Stimulated activated naive CD4-positive, alpha-beta T cell treated with Interleukin-2 at 50 U/mL for 16 hours (primary cell): ENCODE measurements around the gene MEIOSIN.
"Not testable (repeated sequence)": the region's sequence is repeated elsewhere in the genome, so short reads cannot be mapped to it uniquely, and the experiment has no call there.

Experiments
- DNase-seq: peaks from one replicate; lab custom pipeline; 2025; lab: John Stamatoyannopoulos, UW

MEIOSIN gene

GRCh38 chr19:45717983-45718650, 15.1 kb upstream of the MEIOSIN start:
- DNase-seq: no peak

DNA sequence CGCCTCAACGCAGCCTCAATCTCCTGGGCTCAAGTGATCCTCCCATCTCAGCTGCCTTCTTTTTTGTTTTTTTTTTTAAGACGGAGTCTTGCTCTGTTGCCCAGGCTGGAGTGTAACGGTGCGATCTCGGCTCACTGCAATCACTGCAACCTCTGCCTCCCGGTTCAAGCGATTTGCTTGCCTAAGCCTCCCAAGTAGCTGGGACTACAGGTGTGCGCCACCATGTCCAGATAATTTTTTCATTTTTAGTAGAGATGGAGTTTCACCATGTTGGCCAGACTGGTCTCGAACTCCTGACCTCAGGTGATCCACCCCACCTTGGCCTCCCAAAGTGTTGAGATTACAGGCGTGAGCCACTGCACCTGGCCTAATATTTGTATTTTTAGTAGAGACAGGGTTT, 13.2 kb upstream of the MEIOSIN start:
- not testable (repeated sequence) for DNase-seq

GRCh38 chr19:45728683-45729082, 4.6 kb upstream of the MEIOSIN start:
- DNase-seq: not testable (repeated sequence)

GRCh38 chr19:45729800-45730290, 3.4 kb upstream of the MEIOSIN start:
- peak; percentile 11 for DNase-seq

DNA sequence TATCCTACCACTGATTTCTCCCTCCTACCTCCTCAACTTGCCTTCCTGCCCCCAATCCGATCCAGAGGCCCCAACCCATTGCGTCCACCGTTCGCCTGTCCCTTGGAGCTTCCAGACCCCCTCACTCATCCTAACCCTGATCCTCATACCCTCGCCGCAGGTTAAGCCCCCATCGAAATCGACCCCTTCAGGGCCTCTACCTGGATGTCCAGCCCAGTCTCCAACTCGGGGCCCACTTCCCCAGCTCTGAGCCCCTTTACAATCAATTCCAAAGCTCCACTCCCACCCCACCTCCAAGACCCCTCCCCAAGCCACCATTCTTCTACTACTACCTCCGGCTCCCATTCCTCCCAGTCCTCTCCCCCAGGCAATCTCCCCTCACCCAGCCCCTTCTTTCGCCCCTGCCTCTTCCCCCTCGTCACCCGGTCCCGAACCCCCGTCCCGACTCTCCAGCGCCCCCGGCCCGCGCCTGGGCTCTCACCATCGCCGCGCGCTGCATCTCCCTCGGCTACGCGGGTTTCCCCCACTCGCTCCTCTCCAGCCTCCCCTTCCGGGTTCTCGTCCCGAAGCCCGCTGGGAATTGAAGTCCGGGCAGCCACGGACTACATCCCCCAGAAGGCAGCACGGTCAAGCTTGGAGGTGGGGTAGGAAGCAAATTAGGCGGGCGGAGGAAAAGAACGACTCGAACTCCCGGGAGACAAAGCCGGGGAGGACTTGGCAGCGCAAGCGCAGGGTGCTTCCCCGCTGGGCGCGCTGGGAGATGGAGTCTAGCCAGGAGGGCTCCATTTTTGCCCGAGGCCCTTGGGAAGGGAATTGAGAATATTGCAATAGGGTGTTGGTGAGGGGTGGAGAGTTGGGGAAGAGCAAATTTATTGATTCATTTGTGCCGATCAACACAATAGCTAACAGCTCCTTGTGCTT, 2.6 kb upstream of the MEIOSIN start, which contains the start of gene FBXO46:
TSS of gene FBXO46 (minus strand) at position 529 of the 921 bp plus-strand sequence. CDS start 17,401 bp downstream, outside the sequence.
- DNase-seq: peak; percentile 95

DNA sequence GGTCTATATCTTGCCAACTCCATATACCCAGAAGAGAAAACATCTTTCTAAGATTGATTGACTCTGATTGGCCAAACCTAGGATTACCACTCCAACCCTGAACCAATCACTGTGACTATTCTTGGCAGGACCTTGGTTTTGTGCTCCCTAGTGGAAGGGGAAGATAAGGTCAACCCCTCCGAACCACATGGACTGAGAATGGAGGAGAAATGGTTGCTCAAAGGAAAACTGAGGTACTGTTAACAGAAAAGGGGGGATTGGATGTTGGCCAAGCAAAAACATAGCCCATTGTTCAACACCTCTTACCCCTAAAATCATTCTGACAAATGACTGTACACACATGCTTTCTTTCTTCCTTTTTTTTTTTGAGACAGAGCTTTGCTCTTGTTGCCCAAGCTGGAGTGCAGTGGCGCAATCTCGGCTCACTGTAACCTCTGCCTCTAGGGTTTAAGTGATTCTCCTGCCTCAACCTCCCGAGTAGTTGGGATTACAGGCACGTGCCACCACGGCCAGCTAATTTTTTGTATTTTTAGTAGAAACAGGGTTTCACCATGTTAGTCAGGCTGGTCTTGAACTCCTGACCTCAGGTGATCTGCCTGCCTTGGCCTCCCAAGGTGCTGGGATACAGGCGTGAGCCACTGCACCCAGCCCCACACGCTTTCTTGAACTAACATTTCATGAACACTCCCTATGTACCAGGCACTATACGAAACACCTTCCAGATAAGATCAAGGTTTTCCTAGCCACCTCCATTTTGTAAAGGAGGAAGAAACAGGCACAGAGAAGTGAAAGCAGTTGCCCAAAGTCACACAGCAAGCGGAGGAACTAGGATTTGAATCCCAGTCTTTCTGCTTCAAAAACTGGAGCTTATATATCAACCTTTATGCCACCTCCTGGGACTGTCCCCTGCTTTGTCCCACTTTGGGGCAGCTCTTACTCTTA, 6.5 kb downstream of the MEIOSIN start:
- no peak for DNase-seq

- no peak for DNase-seq
These were observed 9.7 kb downstream of the MEIOSIN start for GRCh38 chr19:45742969-45743368.

DNA sequence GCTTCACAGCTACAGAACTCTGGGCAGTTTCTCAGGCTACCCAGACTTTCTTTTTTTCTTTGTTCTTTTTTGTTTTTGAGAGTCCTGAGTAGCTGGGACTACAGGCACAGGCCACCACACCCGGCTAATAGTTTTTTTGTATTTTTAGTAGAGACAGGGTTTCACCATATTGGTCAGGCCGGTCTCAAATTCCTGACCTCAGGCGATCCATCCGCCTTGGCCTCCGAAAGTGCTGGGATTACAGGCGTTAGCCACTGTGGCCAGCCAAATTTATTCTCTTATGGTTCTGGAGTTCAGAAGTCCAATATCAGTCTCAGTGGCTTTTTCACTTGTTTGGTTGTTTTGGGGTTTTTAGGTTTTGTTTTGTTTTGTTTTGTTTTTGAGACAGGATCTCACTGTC, 12.4 kb downstream of the MEIOSIN start:
- no peak for DNase-seq

DNA sequence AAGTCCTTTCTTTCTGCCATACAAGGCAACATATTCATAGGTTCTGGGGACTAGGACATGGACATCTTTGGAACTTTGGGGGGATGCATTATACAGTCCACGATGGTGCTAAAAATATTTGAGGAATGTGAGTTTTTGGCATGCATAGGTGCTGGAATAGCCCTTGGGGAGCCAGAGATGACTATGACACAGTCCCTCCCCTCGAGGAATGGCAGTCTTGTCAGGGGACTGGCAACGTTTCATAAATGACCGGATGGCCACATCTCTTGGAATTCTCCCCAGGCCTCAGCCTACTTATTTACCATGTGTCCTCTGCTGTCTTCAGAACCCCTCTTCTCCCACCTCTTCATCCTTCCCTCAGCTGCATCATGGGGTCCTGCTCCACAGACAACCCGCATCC, 13.6 kb downstream of the MEIOSIN start:
- no peak for DNase-seq

GRCh38 chr19:45747513-45747912, 14.3 kb downstream of the MEIOSIN start:
- DNase-seq: no peak

DNA sequence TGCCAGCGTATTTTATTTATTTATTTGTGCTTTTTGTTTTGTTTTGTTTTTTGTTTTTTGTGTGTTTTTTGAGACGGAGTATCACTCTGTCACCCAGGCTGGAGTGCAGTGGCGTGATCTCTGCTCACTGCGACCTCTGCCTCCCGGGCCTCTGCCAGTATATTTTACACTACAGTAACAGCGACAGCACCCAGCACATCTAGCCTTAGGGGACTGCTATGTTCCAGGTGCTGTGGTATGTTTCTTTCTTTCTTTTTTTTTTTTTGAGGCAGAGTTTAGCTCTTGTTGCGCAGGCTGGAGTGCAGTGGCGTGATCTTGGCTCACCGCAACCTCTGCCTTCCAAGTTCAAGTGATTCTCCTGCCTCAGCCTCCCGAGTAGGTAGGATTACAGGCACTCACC, 18.2 kb downstream of the MEIOSIN start:
- not testable (repeated sequence) for DNase-seq

- no peak for DNase-seq
These were observed 19.4 kb downstream of the MEIOSIN start for GRCh38 chr19:45752639-45753038.

DNA sequence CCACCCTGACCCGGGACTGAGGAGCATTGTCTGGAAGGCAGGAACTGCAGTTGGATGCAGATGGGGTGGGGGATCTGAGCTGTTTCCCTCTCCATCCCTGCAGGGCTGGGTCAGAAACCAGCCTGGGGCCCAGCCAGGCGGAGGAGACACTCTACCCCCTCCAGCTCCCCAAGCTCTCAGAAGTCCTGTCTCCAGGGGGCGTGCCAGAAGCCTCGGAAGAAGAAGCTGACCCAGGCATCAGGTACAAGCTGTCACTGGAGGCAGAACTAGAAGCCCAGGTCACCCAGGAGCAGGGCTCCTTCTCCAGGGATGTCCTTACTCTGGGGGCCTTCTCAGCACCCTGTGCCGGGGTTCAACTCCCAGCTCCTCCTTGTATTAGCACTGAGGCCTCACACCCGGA, 20.3 kb downstream of the MEIOSIN start:
- no peak for DNase-seq

DNA sequence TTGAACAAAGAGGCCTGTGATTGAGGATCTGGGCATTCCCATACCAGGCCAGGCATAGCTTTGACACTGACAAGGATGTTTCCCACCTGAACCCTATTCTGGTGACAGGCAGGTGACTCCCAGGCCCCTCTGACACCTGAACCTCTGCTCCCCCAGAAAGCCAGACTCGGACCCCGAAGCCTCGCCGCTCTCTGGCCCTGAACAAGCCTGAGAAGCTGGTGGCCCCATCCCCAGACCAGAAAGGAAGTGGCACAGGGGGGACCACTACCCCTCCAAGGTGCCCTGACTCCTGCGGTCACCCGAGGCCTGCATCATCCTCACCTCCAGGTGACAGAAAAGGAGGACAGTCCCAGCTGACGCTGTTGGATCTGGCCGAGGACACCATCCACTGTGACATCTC, 21.1 kb downstream of the MEIOSIN start:
- no peak for DNase-seq

DNA sequence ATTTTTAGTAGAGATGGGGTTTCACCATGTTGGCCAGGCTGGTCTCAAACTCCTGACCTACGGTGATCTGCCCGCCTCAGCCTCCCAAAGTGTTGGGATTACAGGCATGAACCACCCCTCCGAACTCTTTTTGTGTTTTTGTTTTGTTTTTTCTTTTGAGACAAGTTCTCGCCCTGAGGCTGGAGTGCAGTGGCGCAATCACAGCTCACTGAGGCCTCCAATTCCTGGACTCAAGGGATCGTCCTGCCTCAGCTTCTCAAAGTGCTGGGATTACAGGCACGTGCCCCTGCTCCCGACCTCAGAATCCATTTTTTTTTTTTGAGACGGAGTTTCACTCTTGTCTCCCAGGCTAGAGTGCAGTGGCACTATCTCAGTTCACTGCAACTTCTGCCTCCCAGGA, 24.5 kb downstream of the MEIOSIN start:
- DNase-seq: no peak

- no peak for DNase-seq
These were observed 25.7 kb downstream of the MEIOSIN start for GRCh38 chr19:45758921-45759320.

DNA sequence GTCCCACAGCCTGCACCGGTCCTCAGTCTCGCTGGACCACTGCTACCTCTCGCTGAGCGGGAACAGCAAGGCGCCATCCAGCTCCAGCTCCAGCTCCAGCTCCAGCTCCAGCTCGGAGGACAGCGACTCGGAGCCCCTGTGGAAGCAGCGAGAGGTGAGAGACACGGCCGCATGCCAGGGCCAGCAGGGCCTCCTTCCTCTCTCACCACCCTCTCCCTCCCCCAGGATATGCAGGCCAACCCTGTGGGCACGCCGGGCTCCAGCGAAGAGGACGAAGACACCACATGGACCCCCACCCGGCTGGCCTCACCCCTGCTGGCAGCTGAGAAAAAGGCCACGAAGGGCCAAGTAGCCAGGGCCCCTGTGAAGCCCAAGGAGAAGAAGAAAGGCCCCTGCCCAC, 28.5 kb downstream of the MEIOSIN start:
- DNase-seq: no peak

DNA sequence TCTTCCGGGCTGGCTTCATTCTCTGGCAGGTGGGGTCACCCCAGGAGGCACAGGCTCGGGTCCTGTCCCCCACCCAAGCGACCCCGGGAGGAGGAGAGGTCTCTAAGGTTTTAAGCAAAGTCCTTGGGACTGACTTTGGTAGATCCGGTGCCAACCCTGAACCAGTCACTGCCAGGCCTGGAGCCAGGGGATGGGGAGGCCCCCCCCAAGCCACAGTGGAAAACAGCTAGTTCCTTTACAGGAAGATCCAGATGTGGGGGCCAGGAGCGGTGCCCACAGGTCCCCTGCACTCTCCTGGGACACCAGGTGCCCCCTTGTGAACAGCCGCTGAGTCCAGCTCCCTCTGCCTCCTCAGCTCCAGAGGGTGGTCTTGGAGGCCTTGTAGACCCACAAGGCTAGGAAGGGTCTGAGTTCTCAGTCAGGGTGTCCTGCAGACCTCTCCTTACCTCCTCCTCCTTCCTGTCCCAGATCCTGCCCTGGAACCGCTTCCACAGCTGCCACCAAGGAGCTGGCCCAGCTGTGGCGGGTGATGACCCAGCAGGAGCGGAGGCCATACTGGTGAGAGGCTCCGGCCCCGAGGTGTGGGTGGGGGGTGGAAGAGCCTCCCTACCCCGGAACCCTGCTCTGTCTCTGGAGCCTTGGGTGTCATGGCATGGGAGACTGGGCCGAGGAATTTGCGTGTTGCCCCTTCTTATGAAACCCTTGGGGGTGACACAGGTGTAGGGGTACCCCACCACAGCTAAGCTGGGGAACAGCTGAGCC, 29.8 kb downstream of the MEIOSIN start:
- no peak for DNase-seq

GRCh38 chr19:45763691-45764294, 30.6 kb downstream of the MEIOSIN start:
- DNase-seq: no peak

- no peak for DNase-seq
These were observed 31.2 kb downstream of the MEIOSIN start for GRCh38 chr19:45764475-45764874.
